GM23338 (cell line): ENCODE data around the gene CCNYL1. TPM values are rescaled to one million over a fixed set of nuclear protein-coding genes. Genes with fewer than 3 reads are reported as not detected.

ENCODE experiments used
- ATAC-seq: fragments of 200-7000 bp; cut with Tn5 transposase; 3 replicates; pipeline ENCODE4 v1.9.1; 2020
- DNase-seq: peaks from one replicate; pipeline ENCODE4 v3.0.0-alpha.2; 2015; ENCODE audit warnings: low spot score
- H2AFZ ChIP-seq: fragments of 200-600 bp; sonication (generic); 2 replicates; pipeline ENCODE4 v1.8.0; 2016; ENCODE audit warnings: antibody characterized with exemption, mild to moderate bottlenecking, moderate library complexity
- H3F3A ChIP-seq: fragments of 200-600 bp; sonication (generic); replicated peaks from 2 replicates; pipeline ENCODE4 v1.8.0; 2017; ENCODE audit warnings: antibody characterized with exemption, mixed run types, low read depth
- H3K27ac ChIP-seq: fragments of 200-600 bp; sonication (generic); 2 replicates; pipeline ENCODE4 v1.6.1; 2016; ENCODE audit warnings: low read depth
- H3K27me3 ChIP-seq: fragments of 200-600 bp; sonication (generic); 2 replicates; pipeline ENCODE4 v1.8.0; 2016; ENCODE audit warnings: mild to moderate bottlenecking, mixed run types, moderate library complexity; ENCODE audit not compliant: insufficient read depth
- H3K36me3 ChIP-seq: fragments of 200-600 bp; sonication (generic); 2 replicates; pipeline ENCODE4 v1.8.0; 2016; ENCODE audit warnings: mild to moderate bottlenecking; ENCODE audit not compliant: insufficient read depth
- H3K4me1 ChIP-seq: fragments of 200-600 bp; sonication (generic); 2 replicates; pipeline ENCODE4 v1.8.0; 2016; ENCODE audit warnings: mild to moderate bottlenecking, moderate library complexity; ENCODE audit not compliant: insufficient read depth
- H3K4me2 ChIP-seq: fragments of 200-600 bp; sonication (generic); 2 replicates; pipeline ENCODE4 v1.7.1; 2017; ENCODE audit warnings: mixed run types
- H3K4me3 ChIP-seq: fragments of 200-600 bp; sonication (generic); 2 replicates; pipeline ENCODE4 v1.6.1; 2016; ENCODE audit warnings: mixed run types
- H3K79me2 ChIP-seq: fragments of 200-600 bp; sonication (generic); replicated peaks from 2 replicates; pipeline ENCODE4 v1.8.0; 2017; ENCODE audit warnings: mild to moderate bottlenecking; ENCODE audit not compliant: insufficient read depth
- H3K9me2 ChIP-seq: fragments of 200-600 bp; sonication (generic); 2 replicates; pipeline ENCODE4 v1.8.0; 2017; ENCODE audit not compliant: insufficient read depth
- H4K20me1 ChIP-seq: fragments of 200-600 bp; sonication (generic); replicated peaks from 2 replicates; pipeline ENCODE4 v1.8.0; 2017; ENCODE audit warnings: mild to moderate bottlenecking; ENCODE audit not compliant: insufficient read depth
- H3K27ac Mint-ChIP-seq: 2 replicates; pipeline ENCODE4 v1.8.0; 2020; ENCODE audit warnings: inconsistent platforms, mild to moderate bottlenecking, moderate library complexity, mixed read lengths
- H3K27me3 Mint-ChIP-seq: 3 replicates; pipeline ENCODE4 v1.8.0; 2022; ENCODE audit warnings: low read depth, mild to moderate bottlenecking, moderate library complexity, mixed read lengths, inconsistent platforms; ENCODE audit not compliant: insufficient read depth, poor library complexity
- H3K36me3 Mint-ChIP-seq: 3 replicates; pipeline ENCODE4 v1.8.0; 2021; ENCODE audit warnings: low read depth, mild to moderate bottlenecking, inconsistent platforms, moderate library complexity, mixed read lengths
- H3K4me1 Mint-ChIP-seq: 3 replicates; pipeline ENCODE4 v1.8.0; 2020; ENCODE audit warnings: mild to moderate bottlenecking, inconsistent platforms, mixed read lengths
- H3K4me3 Mint-ChIP-seq: 3 replicates; pipeline ENCODE4 v1.8.0; 2021; ENCODE audit warnings: moderate library complexity, mild to moderate bottlenecking, inconsistent platforms, mixed read lengths
- H3K9me3 Mint-ChIP-seq: 3 replicates; pipeline ENCODE4 v1.8.0; 2020; ENCODE audit warnings: moderate library complexity, mild to moderate bottlenecking, inconsistent platforms, mixed read lengths
- CREB1 ChIP-seq: fragments of 250-450 bp; sonication (Bioruptor Pico); IDR thresholded peaks from 2 replicates; pipeline ENCODE4 v1.5.0; 2020; ENCODE audit warnings: low read depth, mild to moderate bottlenecking, moderate library complexity
- EZH2 ChIP-seq: fragments of 200-600 bp; sonication (generic); IDR thresholded peaks from one replicate; pipeline ENCODE4 v1.8.0; 2017; ENCODE audit warnings: antibody characterized with exemption, mild to moderate bottlenecking, low read depth; ENCODE audit not compliant: unreplicated experiment
- EZH2phosphoT487 ChIP-seq: fragments of 200-600 bp; sonication (generic); IDR thresholded peaks from one replicate; pipeline ENCODE4 v1.8.1; 2018; ENCODE audit warnings: antibody characterized with exemption; ENCODE audit not compliant: unreplicated experiment
- JUNB ChIP-seq: IDR thresholded peaks from one replicate; pipeline ENCODE4 v1.6.1; 2016; ENCODE audit warnings: antibody characterized with exemption; ENCODE audit not compliant: unreplicated experiment
- NANOG ChIP-seq: IDR thresholded peaks from 2 replicates; pipeline ENCODE4 v1.6.1; 2016; ENCODE audit warnings: antibody characterized with exemption, borderline replicate concordance
- POLR2AphosphoS5 ChIP-seq: IDR thresholded peaks from 2 replicates; pipeline ENCODE4 v1.6.1; 2016; ENCODE audit warnings: antibody characterized with exemption, low read depth
- STAT1 ChIP-seq: IDR thresholded peaks from one replicate; pipeline ENCODE4 v1.6.1; 2016; ENCODE audit warnings: antibody characterized with exemption; ENCODE audit not compliant: unreplicated experiment
- ZNF114 ChIP-seq: fragments of 250-450 bp; sonication (Bioruptor Pico); IDR thresholded peaks from 2 replicates; pipeline ENCODE4 v1.5.0; 2020; ENCODE audit warnings: mild to moderate bottlenecking, moderate library complexity
- ZNF331 ChIP-seq: fragments of 250-450 bp; sonication (Bioruptor Pico); IDR thresholded peaks from 2 replicates; pipeline ENCODE4 v1.5.0; 2020; ENCODE audit warnings: low read depth, mild to moderate bottlenecking, moderate library complexity
- polyA plus RNA-seq: library from polyadenylated mRNA; unstranded; fragments of >200 nt; fragmentation: Nextera tagmentation; extraction: Ambion mirVana; gene quantifications from 2 replicates; pipeline ENCODE4 v1.2.1, GENCODE V29; 2016
- total RNA-seq: library from RNA; depleted of rRNA; stranded (reverse); fragments of >200 nt; shearing (Covaris generic); gene quantifications from 2 replicates; pipeline ENCODE4 v1.2.3, GENCODE V29; 2014
- TF ChIP-seq, protein P1 (sequence below): IDR thresholded peaks from 2 replicates; pipeline ENCODE4 v1.6.1; 2016; ENCODE audit warnings: antibody characterized with exemption
- TF ChIP-seq, protein P2 (sequence below): IDR thresholded peaks from one replicate; pipeline ENCODE4 v1.6.1; 2018; ENCODE audit warnings: antibody characterized with exemption; ENCODE audit not compliant: unreplicated experiment
- TF ChIP-seq, protein P3 (sequence below): fragments of 250-450 bp; sonication (Bioruptor Pico); IDR thresholded peaks from 2 replicates; pipeline ENCODE4 v1.5.0; 2020; ENCODE audit warnings: mild to moderate bottlenecking, moderate library complexity

The CCNYL1 gene
- total and polyA plus RNA-seq, 2 experiments from 2014 or later = 19.6 to 32.1 TPM

DNA sequence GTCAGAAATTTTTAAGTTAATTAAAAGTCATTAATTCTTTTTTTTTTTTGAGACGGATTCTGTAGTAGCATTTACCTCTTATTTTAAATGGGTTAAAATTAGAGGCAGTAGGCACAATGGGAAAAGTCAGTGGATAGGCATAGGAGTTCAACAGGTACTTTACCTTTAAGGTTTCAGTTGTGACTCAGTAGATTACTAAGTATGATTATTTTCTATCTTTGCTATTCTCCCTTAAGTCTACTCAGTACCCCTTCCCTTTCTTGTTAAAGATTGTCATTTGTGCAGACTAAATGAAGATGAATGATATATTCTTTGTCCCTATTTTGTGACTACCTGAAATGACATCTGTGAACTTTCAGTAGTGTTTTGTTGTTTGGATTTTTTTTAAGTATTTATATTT, 19.7 kb downstream of the CCNYL1 start (continued):
- TF ChIP-seq EZH2phosphoT487 = no peak
- no peak for TF ChIP-seq ZNF331 (CRISPR knock-in tag)
- TF ChIP-seq, protein P1, sequence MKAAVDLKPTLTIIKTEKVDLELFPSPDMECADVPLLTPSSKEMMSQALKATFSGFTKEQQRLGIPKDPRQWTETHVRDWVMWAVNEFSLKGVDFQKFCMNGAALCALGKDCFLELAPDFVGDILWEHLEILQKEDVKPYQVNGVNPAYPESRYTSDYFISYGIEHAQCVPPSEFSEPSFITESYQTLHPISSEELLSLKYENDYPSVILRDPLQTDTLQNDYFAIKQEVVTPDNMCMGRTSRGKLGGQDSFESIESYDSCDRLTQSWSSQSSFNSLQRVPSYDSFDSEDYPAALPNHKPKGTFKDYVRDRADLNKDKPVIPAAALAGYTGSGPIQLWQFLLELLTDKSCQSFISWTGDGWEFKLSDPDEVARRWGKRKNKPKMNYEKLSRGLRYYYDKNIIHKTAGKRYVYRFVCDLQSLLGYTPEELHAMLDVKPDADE = no peak

DNA sequence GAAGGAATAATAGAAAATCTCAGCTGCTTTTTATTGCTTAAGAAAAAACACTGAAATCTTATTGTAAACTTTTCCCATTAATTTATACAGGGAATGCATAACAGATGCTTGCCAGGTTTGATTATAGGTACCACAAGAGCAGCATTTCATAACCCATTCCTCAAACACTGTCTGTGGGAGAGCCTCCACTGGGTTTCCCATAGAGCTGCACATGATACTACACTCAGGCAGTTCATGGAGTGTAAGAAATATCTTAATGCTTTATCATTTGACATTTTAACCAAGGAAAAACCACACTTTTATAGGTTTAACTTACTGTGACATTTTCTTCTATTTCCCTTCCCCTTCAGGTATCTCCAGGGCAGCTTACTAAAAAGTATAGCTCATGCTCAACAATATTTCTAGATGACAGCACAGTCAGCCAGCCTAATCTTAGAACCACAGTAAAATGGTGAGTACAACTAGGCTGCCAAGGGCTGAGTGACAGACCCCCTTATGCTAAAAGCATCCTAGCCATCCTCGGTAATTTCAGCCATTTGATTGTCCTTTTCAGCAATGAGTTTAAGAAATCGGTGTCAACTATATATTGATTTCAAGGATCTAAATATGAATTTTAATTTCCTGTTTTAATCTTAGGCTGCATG, 22.3 kb downstream of the CCNYL1 start:
- ATAC-seq (no peak), DNase-seq (no peak)
- Mint-ChIP-seq H3K27ac (no peak overlapping the region), H3K4me1 (peaks cover 5% of the 10 kb centered on the region; the same call in 2 of the 3 replicates), H3K27me3 (no peaks in the 10 kb centered on the region), H3K4me3 (no peak overlapping the region), H3K36me3 (peaks cover 38% of the 10 kb centered on the region), H3K9me3 (no peaks in the 10 kb centered on the region)
- H3K9me2 ChIP-seq = no peaks in the 10 kb centered on the region
- H3K4me2 ChIP-seq = no peak overlapping the region
- no peaks in the 10 kb centered on the region; the same call in 1 of the 2 replicates for H3F3A ChIP-seq
- H3K4me1 ChIP-seq = no peaks in the 10 kb centered on the region
- H4K20me1 ChIP-seq = no peaks in the 10 kb centered on the region
- H3K36me3 ChIP-seq = peaks cover 11% of the 10 kb centered on the region; the same call in 1 of the 2 replicates
- H2AFZ ChIP-seq = no peak overlapping the region
- 0 out of 2 replicates have a peak, but pooled peaks cover 10% of the 10 kb centered on the region for H3K79me2 ChIP-seq
- H3K27ac ChIP-seq = no peak overlapping the region
- H3K27me3 ChIP-seq = no peaks in the 10 kb centered on the region
- no peak overlapping the region for H3K4me3 ChIP-seq
- TF ChIP-seq ZNF114 (CRISPR knock-in tag) (no peak), EZH2phosphoT487 (no peak), NANOG (no peak), JUNB (no peak), EZH2 (no peak), STAT1 (no peak), CREB1 (no peak), ZNF331 (CRISPR knock-in tag) (no peak), POLR2AphosphoS5 (no peak)
- TF ChIP-seq, protein P2, sequence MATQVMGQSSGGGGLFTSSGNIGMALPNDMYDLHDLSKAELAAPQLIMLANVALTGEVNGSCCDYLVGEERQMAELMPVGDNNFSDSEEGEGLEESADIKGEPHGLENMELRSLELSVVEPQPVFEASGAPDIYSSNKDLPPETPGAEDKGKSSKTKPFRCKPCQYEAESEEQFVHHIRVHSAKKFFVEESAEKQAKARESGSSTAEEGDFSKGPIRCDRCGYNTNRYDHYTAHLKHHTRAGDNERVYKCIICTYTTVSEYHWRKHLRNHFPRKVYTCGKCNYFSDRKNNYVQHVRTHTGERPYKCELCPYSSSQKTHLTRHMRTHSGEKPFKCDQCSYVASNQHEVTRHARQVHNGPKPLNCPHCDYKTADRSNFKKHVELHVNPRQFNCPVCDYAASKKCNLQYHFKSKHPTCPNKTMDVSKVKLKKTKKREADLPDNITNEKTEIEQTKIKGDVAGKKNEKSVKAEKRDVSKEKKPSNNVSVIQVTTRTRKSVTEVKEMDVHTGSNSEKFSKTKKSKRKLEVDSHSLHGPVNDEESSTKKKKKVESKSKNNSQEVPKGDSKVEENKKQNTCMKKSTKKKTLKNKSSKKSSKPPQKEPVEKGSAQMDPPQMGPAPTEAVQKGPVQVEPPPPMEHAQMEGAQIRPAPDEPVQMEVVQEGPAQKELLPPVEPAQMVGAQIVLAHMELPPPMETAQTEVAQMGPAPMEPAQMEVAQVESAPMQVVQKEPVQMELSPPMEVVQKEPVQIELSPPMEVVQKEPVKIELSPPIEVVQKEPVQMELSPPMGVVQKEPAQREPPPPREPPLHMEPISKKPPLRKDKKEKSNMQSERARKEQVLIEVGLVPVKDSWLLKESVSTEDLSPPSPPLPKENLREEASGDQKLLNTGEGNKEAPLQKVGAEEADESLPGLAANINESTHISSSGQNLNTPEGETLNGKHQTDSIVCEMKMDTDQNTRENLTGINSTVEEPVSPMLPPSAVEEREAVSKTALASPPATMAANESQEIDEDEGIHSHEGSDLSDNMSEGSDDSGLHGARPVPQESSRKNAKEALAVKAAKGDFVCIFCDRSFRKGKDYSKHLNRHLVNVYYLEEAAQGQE = no peak
- TF ChIP-seq, protein P1 = no peak
- TF ChIP-seq, protein P3, sequence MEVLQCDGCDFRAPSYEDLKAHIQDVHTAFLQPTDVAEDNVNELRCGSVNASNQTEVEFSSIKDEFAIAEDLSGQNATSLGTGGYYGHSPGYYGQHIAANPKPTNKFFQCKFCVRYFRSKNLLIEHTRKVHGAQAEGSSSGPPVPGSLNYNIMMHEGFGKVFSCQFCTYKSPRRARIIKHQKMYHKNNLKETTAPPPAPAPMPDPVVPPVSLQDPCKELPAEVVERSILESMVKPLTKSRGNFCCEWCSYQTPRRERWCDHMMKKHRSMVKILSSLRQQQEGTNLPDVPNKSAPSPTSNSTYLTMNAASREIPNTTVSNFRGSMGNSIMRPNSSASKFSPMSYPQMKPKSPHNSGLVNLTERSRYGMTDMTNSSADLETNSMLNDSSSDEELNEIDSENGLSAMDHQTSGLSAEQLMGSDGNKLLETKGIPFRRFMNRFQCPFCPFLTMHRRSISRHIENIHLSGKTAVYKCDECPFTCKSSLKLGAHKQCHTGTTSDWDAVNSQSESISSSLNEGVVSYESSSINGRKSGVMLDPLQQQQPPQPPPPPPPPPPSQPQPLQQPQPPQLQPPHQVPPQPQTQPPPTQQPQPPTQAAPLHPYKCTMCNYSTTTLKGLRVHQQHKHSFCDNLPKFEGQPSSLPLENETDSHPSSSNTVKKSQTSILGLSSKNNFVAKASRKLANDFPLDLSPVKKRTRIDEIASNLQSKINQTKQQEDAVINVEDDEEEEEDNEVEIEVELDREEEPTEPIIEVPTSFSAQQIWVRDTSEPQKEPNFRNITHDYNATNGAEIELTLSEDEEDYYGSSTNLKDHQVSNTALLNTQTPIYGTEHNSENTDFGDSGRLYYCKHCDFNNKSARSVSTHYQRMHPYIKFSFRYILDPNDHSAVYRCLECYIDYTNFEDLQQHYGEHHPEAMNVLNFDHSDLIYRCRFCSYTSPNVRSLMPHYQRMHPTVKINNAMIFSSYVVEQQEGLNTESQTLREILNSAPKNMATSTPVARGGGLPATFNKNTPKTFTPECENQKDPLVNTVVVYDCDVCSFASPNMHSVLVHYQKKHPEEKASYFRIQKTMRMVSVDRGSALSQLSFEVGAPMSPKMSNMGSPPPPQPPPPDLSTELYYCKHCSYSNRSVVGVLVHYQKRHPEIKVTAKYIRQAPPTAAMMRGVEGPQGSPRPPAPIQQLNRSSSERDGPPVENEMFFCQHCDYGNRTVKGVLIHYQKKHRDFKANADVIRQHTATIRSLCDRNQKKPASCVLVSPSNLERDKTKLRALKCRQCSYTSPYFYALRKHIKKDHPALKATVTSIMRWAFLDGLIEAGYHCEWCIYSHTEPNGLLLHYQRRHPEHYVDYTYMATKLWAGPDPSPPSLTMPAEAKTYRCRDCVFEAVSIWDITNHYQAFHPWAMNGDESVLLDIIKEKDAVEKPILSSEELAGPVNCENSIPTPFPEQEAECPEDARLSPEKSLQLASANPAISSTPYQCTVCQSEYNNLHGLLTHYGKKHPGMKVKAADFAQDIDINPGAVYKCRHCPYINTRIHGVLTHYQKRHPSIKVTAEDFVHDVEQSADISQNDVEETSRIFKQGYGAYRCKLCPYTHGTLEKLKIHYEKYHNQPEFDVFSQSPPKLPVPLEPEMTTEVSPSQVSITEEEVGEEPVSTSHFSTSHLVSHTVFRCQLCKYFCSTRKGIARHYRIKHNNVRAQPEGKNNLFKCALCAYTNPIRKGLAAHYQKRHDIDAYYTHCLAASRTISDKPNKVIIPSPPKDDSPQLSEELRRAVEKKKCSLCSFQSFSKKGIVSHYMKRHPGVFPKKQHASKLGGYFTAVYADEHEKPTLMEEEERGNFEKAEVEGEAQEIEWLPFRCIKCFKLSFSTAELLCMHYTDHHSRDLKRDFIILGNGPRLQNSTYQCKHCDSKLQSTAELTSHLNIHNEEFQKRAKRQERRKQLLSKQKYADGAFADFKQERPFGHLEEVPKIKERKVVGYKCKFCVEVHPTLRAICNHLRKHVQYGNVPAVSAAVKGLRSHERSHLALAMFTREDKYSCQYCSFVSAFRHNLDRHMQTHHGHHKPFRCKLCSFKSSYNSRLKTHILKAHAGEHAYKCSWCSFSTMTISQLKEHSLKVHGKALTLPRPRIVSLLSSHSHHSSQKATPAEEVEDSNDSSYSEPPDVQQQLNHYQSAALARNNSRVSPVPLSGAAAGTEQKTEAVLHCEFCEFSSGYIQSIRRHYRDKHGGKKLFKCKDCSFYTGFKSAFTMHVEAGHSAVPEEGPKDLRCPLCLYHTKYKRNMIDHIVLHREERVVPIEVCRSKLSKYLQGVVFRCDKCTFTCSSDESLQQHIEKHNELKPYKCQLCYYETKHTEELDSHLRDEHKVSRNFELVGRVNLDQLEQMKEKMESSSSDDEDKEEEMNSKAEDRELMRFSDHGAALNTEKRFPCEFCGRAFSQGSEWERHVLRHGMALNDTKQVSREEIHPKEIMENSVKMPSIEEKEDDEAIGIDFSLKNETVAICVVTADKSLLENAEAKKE = no peak
